Skin of body (tissue), 2 donors: ENCODE measurements around the gene TMEM190. TPM values are rescaled to one million over a fixed set of nuclear protein-coding genes. Genes with fewer than 3 reads are reported as not detected.

Experiments used
- DNase-seq: peaks from one replicate; lab custom pipeline; 2025; lab: John Stamatoyannopoulos, UW
- total RNA-seq: library from RNA; depleted of rRNA; stranded (reverse); fragments of >200 nt; gene quantifications from one replicate; pipeline ENCODE4 v1.2.3, GENCODE V29; 2014

The TMEM190 gene
- total RNA-seq, 1 donor from 2014 or later, result not detected

- no peak for DNase-seq
Observed at GRCh38 chr19:55350620-55351315, 25.9 kb upstream of the TMEM190 start.

- no peak for DNase-seq
Observed at GRCh38 chr19:55352040-55352439, 24.6 kb upstream of the TMEM190 start.

GRCh38 chr19:55352549-55353145 is 24.0 kb upstream of the TMEM190 start:
- DNase-seq, result no peak

GRCh38 chr19:55353356-55353802 is 23.2 kb upstream of the TMEM190 start:
- DNase-seq, result no peak

GRCh38 chr19:55353803-55354697 is 22.6 kb upstream of the TMEM190 start:
- no peak for DNase-seq

GRCh38 chr19:55354698-55355212 is 21.9 kb upstream of the TMEM190 start, which contains the start of gene COX6B2:
TSS of gene COX6B2 (minus strand) at chr19:55354719. CDS start at chr19:55354521, 198 bp downstream.
- DNase-seq, result no peak

- no peak for DNase-seq
Observed at GRCh38 chr19:55355213-55355821, 21.3 kb upstream of the TMEM190 start.

- DNase-seq, result no peak
Observed at GRCh38 chr19:55358493-55358892, 18.1 kb upstream of the TMEM190 start.

- no peak for DNase-seq
Observed at GRCh38 chr19:55358943-55359908, 17.4 kb upstream of the TMEM190 start.

GRCh38 chr19:55360902-55361301 is 15.7 kb upstream of the TMEM190 start:
- DNase-seq, result no peak

- DNase-seq, result no peak
Observed at GRCh38 chr19:55362174-55362989, 14.2 kb upstream of the TMEM190 start.

GRCh38 chr19:55362990-55363716 is 13.5 kb upstream of the TMEM190 start, which contains the start of gene GARIN5B:
TSS of gene GARIN5B (minus strand) at chr19:55363260. CDS start at chr19:55363066, 194 bp downstream.
- DNase-seq, result no peak

GRCh38 chr19:55365245-55365644 is 11.4 kb upstream of the TMEM190 start:
- no peak for DNase-seq

- DNase-seq, result no peak
Observed at GRCh38 chr19:55365964-55366363, 10.7 kb upstream of the TMEM190 start.

GRCh38 chr19:55366790-55367189 is 9.8 kb upstream of the TMEM190 start:
- no peak for DNase-seq

GRCh38 chr19:55368106-55368505 is 8.5 kb upstream of the TMEM190 start:
- DNase-seq, result no peak

- DNase-seq, result no peak
Observed at GRCh38 chr19:55368701-55369563, 7.7 kb upstream of the TMEM190 start.
